T-cell (primary cell): ENCODE data around the gene NQO1. TPM values are rescaled to one million over a fixed set of nuclear protein-coding genes. Genes with fewer than 3 reads are reported as not detected.
"Not testable (repeated sequence)": the region's sequence is repeated elsewhere in the genome, so short reads cannot be mapped to it uniquely, and the experiment has no call there.

Experiments
- ATAC-seq, 4 experiments: fragments of 200-7000 bp in 3 of 4; fragments of 150-1000 bp in 1 of 4; cut with Tn5 transposase; replicated peaks in 1 of 4; 1 replicate in 3 of 4; 2 replicates in 1 of 4; pipeline ENCODE4 v1.10.0; 2021; ENCODE audit warnings: moderate library complexity in 3 of 4, mild to moderate bottlenecking in 2 of 4, moderate number of reproducible peaks in 1 of 4
- CTCF ChIA-PET, 2 donors: fragments of 300-600 bp; sonication (Branson Sonifier 250); formaldehyde crosslinking; loops; one replicate each; lab custom pipeline; 2022; ENCODE audit warnings: antibody characterized with exemption in 2 of 2; lab: Charles Lee
- POLR2A ChIA-PET, 2 donors: fragments of 300-600 bp; sonication (Branson Sonifier 250); formaldehyde crosslinking; loops; one replicate each; lab custom pipeline; 2022; ENCODE audit warnings: antibody characterized with exemption in 2 of 2; lab: Charles Lee
- DNase-seq, 35 experiments: peaks; one replicate each; pipeline versions ENCODE4 v3.0.0 to v3.0.0-alpha.2; 2013 to 2023
- H3K27ac ChIP-seq: one replicate; pipeline ENCODE4 v1.5.1; 2013; ENCODE audit warnings: low read length
- H3K27me3 ChIP-seq, 2 experiments: replicated peaks in 1 of 2; 1 replicate in 1 of 2; 2 replicates in 1 of 2; pipeline versions ENCODE4 v1.6.1 to v1.7.0; 2013; ENCODE audit warnings: low read length in 1 of 2, mixed read lengths in 1 of 2; ENCODE audit not compliant: control insufficient read depth in 2 of 2, insufficient read depth in 2 of 2; ENCODE audit errors: extremely low read depth in 1 of 2
- H3K36me3 ChIP-seq, 2 donors: 1 replicate in 1 of 2; 2 replicates in 1 of 2; pipeline versions ENCODE4 v1.6.1 to v1.7.0; 2013; ENCODE audit warnings: low read length in 1 of 2; ENCODE audit not compliant: control insufficient read depth in 2 of 2, insufficient read depth in 1 of 2; ENCODE audit errors: extremely low read depth in 1 of 2
- H3K4me1 ChIP-seq, 2 experiments: 1 replicate in 1 of 2; 2 replicates in 1 of 2; pipeline versions ENCODE4 v1.6.1 to v1.7.0; 2013; ENCODE audit warnings: low read length in 2 of 2, mixed read lengths in 1 of 2; ENCODE audit not compliant: insufficient read depth in 2 of 2, control insufficient read depth in 1 of 2; ENCODE audit errors: extremely low read depth in 1 of 2
- H3K4me3 ChIP-seq, 2 donors: 1 replicate in 1 of 2; 2 replicates in 1 of 2; pipeline versions ENCODE4 v1.5.1 to v1.7.0; 2013; ENCODE audit warnings: mild to moderate bottlenecking in 2 of 2, low read length in 1 of 2, moderate library complexity in 1 of 2; ENCODE audit not compliant: control insufficient read depth in 1 of 2; ENCODE audit errors: extremely low read depth in 1 of 2
- H3K9me3 ChIP-seq: 2 replicates; pipeline ENCODE4 v1.7.0; 2013
- H3K27ac Mint-ChIP-seq, 2 donors: one replicate each; pipeline ENCODE4 v1.8.0; 2020 to 2021; ENCODE audit warnings: mild to moderate bottlenecking in 2 of 2, mixed read lengths in 2 of 2
- H3K27me3 Mint-ChIP-seq, 2 donors: one replicate each; pipeline ENCODE4 v1.8.0; 2021 to 2022; ENCODE audit warnings: mixed read lengths in 2 of 2
- H3K36me3 Mint-ChIP-seq: one replicate; pipeline ENCODE4 v1.8.0; 2021; ENCODE audit warnings: mixed read lengths
- H3K4me1 Mint-ChIP-seq, 3 donors: one replicate each; pipeline ENCODE4 v1.8.0; 2020 to 2022; ENCODE audit warnings: mixed read lengths in 3 of 3, mild to moderate bottlenecking in 1 of 3
- H3K4me3 Mint-ChIP-seq, 3 donors: one replicate each; pipeline ENCODE4 v1.8.0; 2020 to 2022; ENCODE audit warnings: mild to moderate bottlenecking in 3 of 3, mixed read lengths in 3 of 3, moderate library complexity in 3 of 3
- H3K9me3 Mint-ChIP-seq, 3 donors: one replicate each; pipeline ENCODE4 v1.8.0; 2020 to 2022; ENCODE audit warnings: mixed read lengths in 3 of 3
- WGBS: methylation state at CpG from one replicate; pipeline ENCODE4 v1.1.5; 2013; ENCODE audit warnings: missing lambda C conversion rate; ENCODE audit not compliant: insufficient coverage; 5-methylcytosine and 5-hydroxymethylcytosine counted together
- total RNA-seq, 35 experiments: library from RNA in 6 of 35; stranded (reverse) in 6 of 35; fragments of 120-200 nt in 1 of 35; gene quantifications; one replicate each; pipeline versions ENCODE4 v1.2.1 to v1.2.4 and lab custom pipeline; 2013 to 2026

The NQO1 gene
- total RNA-seq, 5 donors from 2014 or later (not counting 1 experiment from before 2014, with no cell fraction given), result 1.4 to 6.1 (median 4.1) TPM

- no peak overlapping the region for H3K4me3 Mint-ChIP-seq
- DNase-seq, result no peak
- Histone ChIP-seq H3K4me3 (no peak overlapping the region), H3K27ac (no peak overlapping the region), H3K4me1 (peaks cover 2 to 23% of the 10 kb centered on the region in 2 experiments), H3K36me3 (peaks cover 0 to 2% of the 10 kb centered on the region in 2 donors), H3K27me3 (no peaks in the 10 kb centered on the region), H3K9me3 (no peaks in the 10 kb centered on the region)
- H3K27ac Mint-ChIP-seq, result no peak overlapping the region
- ChIA-PET CTCF (interaction anchor here in 1 of 2 donors (0.6 kb wide), 1 partner anchor 15 kb away, joined by 3 read pairs; no protein-coding TSS in a partner anchor), POLR2A (interaction anchor here in 1 of 2 donors (0.6 kb wide), 1 partner anchor 297 kb away, joined by 4 read pairs; no protein-coding TSS in a partner anchor)
- peaks cover 46 to 63% (median 58%) of the 10 kb centered on the region in 3 donors for H3K4me1 Mint-ChIP-seq
- no peaks in the 10 kb centered on the region for H3K27me3 Mint-ChIP-seq
- no peak for ATAC-seq
- H3K36me3 Mint-ChIP-seq, result peaks cover 13% of the 10 kb centered on the region
- H3K9me3 Mint-ChIP-seq, result no peaks in the 10 kb centered on the region
- 67% methylated on average over 3 of the region's 5 CpGs for WGBS
Measured at GRCh38 chr16:69767459-69768229, 41.3 kb upstream of the NQO1 start.

DNA sequence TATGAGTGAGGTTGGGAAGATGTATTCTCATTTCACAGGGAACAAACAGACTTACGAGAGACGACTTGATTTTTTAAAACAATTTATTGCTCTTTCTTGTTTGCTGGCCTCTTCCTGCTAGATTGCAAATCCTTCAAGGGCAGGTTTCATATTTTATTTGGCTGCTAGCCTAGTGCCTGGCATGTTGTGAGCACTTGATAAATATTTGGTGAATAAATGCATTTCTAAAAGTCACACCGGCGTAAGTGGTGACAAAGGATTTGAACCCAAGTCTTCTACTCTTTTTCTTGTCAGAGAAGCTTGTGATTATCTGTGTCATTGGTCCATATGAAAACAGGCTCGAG lies 37.2 kb upstream of the NQO1 start:
- CTCF ChIA-PET, result interaction anchor here (0.6 to 1.2 kb wide), 2 partner anchors 9 to 359 kb away, joined by 4 to 14 read pairs; partner anchors contain the start of gene NOB1 (in 1 of the 2)
- ATAC-seq (no peak), DNase-seq (no peak)
- peaks cover 6 to 22% of the 10 kb centered on the region in 2 experiments for H3K4me1 ChIP-seq
- no peaks in the 10 kb centered on the region for H3K9me3 Mint-ChIP-seq
- H3K4me3 Mint-ChIP-seq, result peak overlapping the region; percentile 82 to 92 (median 91)
- peak overlapping the region; percentile 87 for H3K27ac ChIP-seq
- H3K27me3 ChIP-seq, result no peaks in the 10 kb centered on the region
- H3K4me1 Mint-ChIP-seq, result peaks cover 26 to 47% (median 40%) of the 10 kb centered on the region in 3 donors
- POLR2A ChIA-PET, result interaction anchor here in 1 of 2 donors (1.2 kb wide), 1 partner anchor 9 kb away, joined by 3 read pairs; the partner anchor contains the start of gene NOB1
- H3K27me3 Mint-ChIP-seq, result no peaks in the 10 kb centered on the region
- WGBS, result no CpG with 5 or more reads among the region's 5 CpGs
- peaks cover 13% of the 10 kb centered on the region for H3K36me3 Mint-ChIP-seq
- no peak overlapping the region for H3K4me3 ChIP-seq
- H3K27ac Mint-ChIP-seq, result peak overlapping the region; percentile 89 to 92
- no peaks in the 10 kb centered on the region for H3K36me3 ChIP-seq
- no peaks in the 10 kb centered on the region for H3K9me3 ChIP-seq

DNA sequence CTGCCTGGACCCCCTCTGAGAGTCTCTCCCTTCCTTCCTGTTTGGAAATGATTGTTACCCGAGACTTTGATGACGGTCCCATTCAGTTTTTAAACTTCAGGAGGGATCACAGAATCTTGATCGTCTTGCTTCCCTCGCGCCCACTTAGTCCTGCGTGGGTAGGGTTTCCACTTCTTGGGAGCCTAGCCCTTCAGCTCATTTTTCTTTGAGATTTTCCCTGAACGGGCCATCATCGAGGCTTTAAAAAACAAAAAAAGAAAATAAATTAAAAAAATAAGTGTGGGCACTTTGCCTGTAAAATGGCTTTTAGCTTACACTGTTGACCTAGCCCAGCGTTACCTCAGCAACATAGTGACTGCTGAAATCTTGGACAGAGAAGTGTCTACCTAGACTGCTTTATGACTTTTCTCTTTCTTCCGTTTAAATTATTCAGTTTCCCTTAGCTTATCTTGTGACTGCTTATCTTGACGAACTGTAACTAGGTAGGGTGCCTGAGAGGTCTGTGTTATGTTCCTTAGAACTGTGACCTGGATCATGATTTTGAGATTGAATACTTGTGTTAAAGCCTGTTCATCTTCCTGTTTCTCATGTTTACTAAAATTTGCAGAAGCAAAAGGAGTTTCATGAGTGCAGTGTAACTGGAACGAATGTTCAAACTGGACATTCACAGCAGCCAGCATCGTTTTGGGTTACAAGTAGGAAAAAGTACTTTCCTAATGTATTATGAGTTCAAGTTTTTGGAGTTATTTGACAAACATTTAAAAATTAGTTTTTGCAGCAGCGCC lies 36.6 kb upstream of the NQO1 start:
- peak overlapping the region; percentile 89 to 92 for H3K27ac Mint-ChIP-seq
- ChIA-PET POLR2A (interaction anchor here (0.5 to 1.2 kb wide), 4 partner anchors 8 to 1249 kb away, joined by 3 to 6 read pairs (median 4); partner anchors contain the start of gene NOB1 (in 2 of the 2)), CTCF (interaction anchor here (0.6 to 1.2 kb wide), 2 partner anchors 8 to 358 kb away, joined by 4 to 14 read pairs; partner anchors contain the start of gene NOB1 (in 1 of the 2))

GRCh38 chr16:69761983-69762813 lies 35.8 kb upstream of the NQO1 start, which contains the start of gene WWP2:
WWP2 (plus strand) TSS chr16:69762332; CDS start chr16:69787011, 24,679 bp downstream.
- peak within 1 kb of the TSS; percentile 91 to 92 (median 92) for H3K4me3 Mint-ChIP-seq
- ChIA-PET CTCF (interaction anchor here in 1 of 2 donors (0.7 to 1.3 kb wide), 3 partner anchors 8 to 619 kb away, joined by 3 to 14 read pairs (median 3); partner anchors contain the start of gene NOB1), POLR2A (interaction anchor here (0.5 to 0.8 kb wide), 3 partner anchors 8 to 1249 kb away, joined by 3 to 6 read pairs (median 5); partner anchors contain the start of gene NOB1 (in 1 of the 2))
- H3K4me3 ChIP-seq, result peak within 1 kb of the TSS; percentile 93 to 94
- peaks cover 24 to 40% (median 34%) of the 10 kb centered on the region in 3 donors for H3K4me1 Mint-ChIP-seq
- H3K27ac ChIP-seq, result peak within 1 kb of the TSS; percentile 87
- peaks cover 6 to 22% of the 10 kb centered on the region in 2 experiments for H3K4me1 ChIP-seq
- peak; percentile 56 to 86 (median 77) for DNase-seq
- no peaks in the 10 kb centered on the region for H3K27me3 ChIP-seq
- H3K9me3 ChIP-seq, result no peaks in the 10 kb centered on the region
- H3K27me3 Mint-ChIP-seq, result no peaks in the 10 kb centered on the region
- H3K9me3 Mint-ChIP-seq, result no peaks in the 10 kb centered on the region
- no peaks in the 10 kb centered on the region for H3K36me3 ChIP-seq
- H3K27ac Mint-ChIP-seq, result peak within 1 kb of the TSS; percentile 98
- WGBS, result 0% methylated on average over 27 of the region's 68 CpGs
- peaks cover 10% of the 10 kb centered on the region for H3K36me3 Mint-ChIP-seq
- ATAC-seq, result peak; percentile 84 to 90 (median 87)

More for the DNA sequence above, 36.6 kb upstream of the NQO1 start:
- Histone ChIP-seq H3K9me3 (no peaks in the 10 kb centered on the region), H3K4me3 (peak overlapping the region; percentile 93 to 94), H3K27me3 (no peaks in the 10 kb centered on the region), H3K4me1 (peaks cover 6 to 22% of the 10 kb centered on the region in 2 experiments), H3K36me3 (no peaks in the 10 kb centered on the region), H3K27ac (peak overlapping the region; percentile 87)
- Mint-ChIP-seq H3K9me3 (no peaks in the 10 kb centered on the region), H3K27me3 (no peaks in the 10 kb centered on the region), H3K36me3 (peaks cover 13% of the 10 kb centered on the region), H3K4me3 (peak overlapping the region; percentile 82 to 92 (median 91)), H3K4me1 (peaks cover 24 to 46% (median 39%) of the 10 kb centered on the region in 3 donors)
- peak in 10 of 35 experiments; percentile 1 to 57 (median 13) for DNase-seq
- 11% methylated on average over 9 of the region's 14 CpGs for WGBS
- peak; percentile 22 to 62 (median 28) for ATAC-seq

DNA sequence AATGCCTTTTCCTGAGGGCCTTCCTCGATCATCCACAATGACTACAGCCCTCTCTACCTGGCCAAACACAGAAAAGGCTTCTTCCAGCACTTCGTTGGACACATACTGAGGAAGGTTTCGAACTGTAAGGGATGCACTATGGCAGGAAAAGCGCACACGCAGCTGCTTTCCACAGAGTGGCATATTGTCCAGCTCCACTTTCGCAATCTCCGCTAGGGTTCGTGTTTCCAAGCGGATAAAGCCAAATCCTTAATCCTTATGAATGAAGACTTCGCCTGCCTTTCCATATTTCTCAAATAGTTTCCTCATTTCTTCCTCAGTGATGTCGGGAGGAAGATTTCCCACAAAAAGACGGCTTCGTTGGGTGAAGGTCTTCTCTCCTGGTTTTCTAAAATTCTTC lies 31.0 kb upstream of the NQO1 start:
- H3K9me3 Mint-ChIP-seq, H3K36me3 Mint-ChIP-seq, H3K36me3 ChIP-seq, H3K27me3 Mint-ChIP-seq, H3K4me3 ChIP-seq, H3K9me3 ChIP-seq, H3K27ac Mint-ChIP-seq, H3K4me3 Mint-ChIP-seq, H3K27ac ChIP-seq, ATAC-seq, DNase-seq, H3K27me3 ChIP-seq: not testable (repeated sequence)
- ChIA-PET POLR2A (interaction anchor here in 1 of 2 donors (0.8 kb wide), 1 partner anchor 33 kb away, joined by 3 read pairs; no protein-coding TSS in a partner anchor), CTCF (interaction anchor here in 1 of 2 donors (0.8 kb wide), 1 partner anchor 47 kb away, joined by 3 read pairs; no protein-coding TSS in a partner anchor)
- 97% methylated on average over 9 of the region's 13 CpGs for WGBS
- H3K4me1 ChIP-seq, result peaks cover 11 to 33% of the 10 kb centered on the region in 2 experiments
- H3K4me1 Mint-ChIP-seq, result peaks cover 28 to 33% (median 33%) of the 10 kb centered on the region in 3 donors
